Head of caudate nucleus (tissue), 42 donors: ENCODE results near the gene ACOX2.

ENCODE experiments used
- DNase-seq, 42 donors: peaks; one replicate each; pipeline versions ENCODE4 v3.0.0 to v3.0.0-alpha.2; 2020 to 2021; ENCODE audit warnings: mixed read lengths in 7 of 42
- intact Hi-C: fragments of 100-400 bp; cut with DNase I; formaldehyde crosslinking; loops from one replicate; pipeline ENCODE4 v1.15.0; 2022

Gene ACOX2

GRCh38 chr3:58569287-58570001 is 32.5 kb upstream of the ACOX2 start:
- peak in 4 of 42 donors; percentile 13 to 34 (median 27) for DNase-seq
- intact Hi-C loops: loop anchor here (2.0 kb wide), 1 partner anchor 61 kb away; no protein-coding TSS in a partner anchor

DNA sequence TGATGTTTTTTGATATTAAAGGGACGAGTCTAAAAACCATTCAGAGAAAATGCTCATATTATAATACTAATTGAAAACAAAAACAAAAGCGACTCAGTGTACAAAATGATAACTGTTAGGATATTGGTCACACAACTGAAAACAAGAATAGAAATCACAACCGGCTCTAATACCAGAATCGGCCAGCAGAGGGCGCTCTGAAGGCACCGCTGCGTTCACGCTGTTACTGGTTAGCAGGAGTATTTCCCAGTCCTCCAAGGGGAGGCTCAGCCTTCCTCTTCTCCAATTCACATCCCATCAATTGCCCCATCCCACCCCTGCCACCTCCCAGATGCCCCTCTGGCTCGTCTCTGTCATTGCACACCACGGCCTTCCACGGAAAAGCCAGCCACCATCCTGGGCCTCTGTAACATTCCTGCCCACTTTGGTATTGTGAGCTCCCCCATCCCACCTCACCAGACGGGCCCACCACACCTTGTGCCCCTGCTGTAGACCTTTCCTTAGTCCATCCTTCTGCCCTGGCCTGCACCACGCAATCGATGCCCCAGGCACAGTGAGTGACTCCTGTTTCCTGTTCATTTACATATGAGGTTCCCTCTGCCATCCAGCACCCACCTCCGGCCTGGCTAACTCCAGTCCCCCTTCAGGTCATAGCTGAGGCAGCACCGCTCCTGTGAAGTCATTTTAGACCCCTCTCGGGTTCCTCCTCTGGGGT is 31.7 kb upstream of the ACOX2 start:
- intact Hi-C loops: loop anchor here (2.0 kb wide), 1 partner anchor 62 kb away; no protein-coding TSS in a partner anchor
- DNase-seq: peak; percentile 38 to 95 (median 88)

DNA sequence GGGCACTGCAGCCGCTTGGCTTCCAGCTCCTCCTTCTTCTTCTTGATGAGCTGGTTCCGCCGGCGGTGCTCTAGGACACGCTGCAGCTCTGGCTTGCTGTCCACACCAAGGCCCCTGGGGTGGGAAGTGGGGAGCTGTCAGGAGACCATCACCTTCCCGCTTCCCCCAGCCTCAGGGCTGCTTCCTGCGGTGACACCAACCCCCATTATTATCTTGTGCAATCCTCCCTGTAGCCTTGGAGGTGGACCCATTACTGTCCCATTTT is 30.2 kb upstream of the ACOX2 start:
- intact Hi-C loops: no loop called here
- peak in 5 of 42 donors; percentile 12 to 40 (median 25) for DNase-seq

- DNase-seq: peak in 5 of 42 donors; percentile 6 to 31 (median 22)
- intact Hi-C loops: no loop called here
Observed at GRCh38 chr3:58566398-58567250, 29.6 kb upstream of the ACOX2 start.

DNA sequence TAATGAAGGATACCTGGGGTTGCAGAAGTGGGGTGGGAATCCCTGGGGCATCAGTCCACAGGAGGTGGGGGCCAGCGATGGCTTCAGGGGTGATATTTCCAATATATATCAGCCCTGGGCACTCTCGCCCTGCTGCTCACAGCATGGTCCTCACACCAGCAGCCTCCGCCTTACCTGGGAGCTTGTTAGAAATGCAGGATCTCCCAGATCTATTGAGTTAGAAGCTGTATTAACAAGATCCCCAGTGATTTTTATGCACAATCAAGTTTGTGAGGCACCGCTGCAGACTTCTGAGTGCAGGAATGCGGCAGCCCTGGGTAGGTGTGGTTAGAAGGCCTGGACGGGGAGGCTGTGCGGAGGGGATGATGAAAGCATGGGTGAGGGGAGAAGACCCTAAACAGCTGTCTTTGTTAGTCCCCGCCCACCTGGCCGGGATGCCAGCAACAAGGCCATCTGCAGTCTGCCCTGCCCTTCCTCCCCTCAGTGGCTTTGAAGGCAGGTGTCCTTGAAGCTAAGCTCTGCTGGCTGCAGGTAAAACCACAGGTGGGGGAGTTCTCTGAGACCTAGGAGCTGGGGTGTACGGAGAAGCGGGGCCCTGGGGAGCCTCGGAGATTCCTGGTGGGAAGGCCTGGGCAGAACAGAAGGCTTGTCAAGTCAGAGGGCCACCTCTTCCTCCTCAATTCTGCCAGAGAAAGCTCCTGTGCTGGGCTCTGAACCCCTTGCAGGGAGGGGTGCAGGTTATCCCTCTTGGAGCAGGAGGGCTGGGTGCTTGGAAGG is 28.8 kb upstream of the ACOX2 start:
- intact Hi-C loops: no loop called here
- DNase-seq: peak in 5 of 42 donors; percentile 9 to 28 (median 20)

GRCh38 chr3:58564456-58565160 is 27.6 kb upstream of the ACOX2 start:
- peak in 3 of 42 donors; percentile 13 to 38 (median 35) for DNase-seq

DNA sequence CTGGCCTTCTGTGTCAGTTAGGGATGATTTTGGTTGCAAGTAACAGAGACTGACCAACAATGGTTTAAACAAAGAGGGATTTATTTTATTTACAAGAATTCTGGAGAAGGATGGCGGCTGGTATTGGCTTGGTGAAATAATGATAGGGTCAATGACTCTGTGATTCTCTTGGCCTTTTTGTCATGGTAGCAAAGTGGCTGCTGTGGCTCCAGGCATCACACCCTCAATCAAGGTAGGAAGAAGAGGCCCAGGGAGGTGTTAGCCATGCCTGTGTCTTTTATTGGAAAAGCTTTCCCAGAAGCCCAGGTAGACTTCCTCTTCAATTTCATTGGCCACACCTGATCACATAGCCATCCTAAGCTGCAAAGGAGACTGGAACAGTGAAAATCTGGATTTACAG is 27.1 kb upstream of the ACOX2 start:
- intact Hi-C loops: no loop called here
- DNase-seq: peak in 1 of 42 donors; percentile 21

More at GRCh38 chr3:58564456-58565160, 27.6 kb upstream of the ACOX2 start:
- intact Hi-C loops: no loop called here

DNA sequence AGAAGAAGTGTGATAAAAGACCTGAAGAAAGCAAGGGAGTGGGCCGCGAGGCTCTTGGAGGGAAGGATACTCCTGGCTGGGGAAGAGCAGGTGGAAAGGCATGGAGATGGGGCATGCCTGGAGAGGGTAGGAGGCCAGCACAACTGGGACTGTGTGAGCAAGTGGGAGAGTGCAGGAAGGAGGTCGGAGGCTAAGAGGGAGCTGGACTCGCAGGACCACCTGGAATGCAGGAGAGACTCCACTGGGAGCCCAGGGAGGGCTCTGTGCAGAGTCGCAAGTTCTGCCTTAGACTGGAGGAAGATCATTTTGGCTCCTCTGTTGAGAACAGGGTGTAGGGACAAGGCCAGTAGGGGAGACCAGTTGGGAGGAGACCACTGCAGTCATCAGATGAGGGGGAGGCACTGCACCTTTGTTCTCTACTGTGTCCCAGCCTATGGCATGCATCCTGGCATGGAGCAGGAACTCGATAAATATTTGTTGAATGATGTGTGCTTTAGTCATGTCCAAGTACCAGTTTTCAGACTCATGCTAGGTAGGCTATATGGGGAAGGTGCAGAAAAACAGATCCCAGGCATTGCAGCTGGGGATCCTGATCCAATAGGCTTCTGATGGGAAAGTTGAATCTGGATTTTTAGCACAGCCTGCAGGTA is 26.5 kb upstream of the ACOX2 start:
- intact Hi-C loops: no loop called here
- peak in 3 of 42 donors; percentile 3 to 35 (median 23) for DNase-seq

DNA sequence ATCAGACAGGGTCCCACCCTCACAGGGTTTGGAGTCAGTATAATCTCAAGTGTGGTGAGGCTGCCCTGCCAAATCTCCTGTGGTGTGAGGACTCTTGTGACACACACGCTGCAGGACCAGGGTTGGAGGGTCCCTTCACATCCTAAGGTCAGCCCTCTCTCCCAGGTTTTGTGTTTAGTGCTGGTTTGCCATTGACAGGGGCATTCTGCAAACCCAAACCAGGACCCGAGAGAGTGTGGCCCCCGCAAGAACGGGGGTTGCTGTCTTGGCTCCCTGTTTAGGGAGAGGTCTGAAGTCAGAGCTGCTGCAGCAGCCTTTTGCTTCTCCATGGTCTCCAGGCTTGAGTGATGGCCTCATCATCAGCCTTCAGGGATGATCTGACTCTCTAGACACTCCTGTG is 25.5 kb upstream of the ACOX2 start:
- intact Hi-C loops: no loop called here
- DNase-seq: peak in 3 of 42 donors; percentile 1 to 29 (median 24)

DNA sequence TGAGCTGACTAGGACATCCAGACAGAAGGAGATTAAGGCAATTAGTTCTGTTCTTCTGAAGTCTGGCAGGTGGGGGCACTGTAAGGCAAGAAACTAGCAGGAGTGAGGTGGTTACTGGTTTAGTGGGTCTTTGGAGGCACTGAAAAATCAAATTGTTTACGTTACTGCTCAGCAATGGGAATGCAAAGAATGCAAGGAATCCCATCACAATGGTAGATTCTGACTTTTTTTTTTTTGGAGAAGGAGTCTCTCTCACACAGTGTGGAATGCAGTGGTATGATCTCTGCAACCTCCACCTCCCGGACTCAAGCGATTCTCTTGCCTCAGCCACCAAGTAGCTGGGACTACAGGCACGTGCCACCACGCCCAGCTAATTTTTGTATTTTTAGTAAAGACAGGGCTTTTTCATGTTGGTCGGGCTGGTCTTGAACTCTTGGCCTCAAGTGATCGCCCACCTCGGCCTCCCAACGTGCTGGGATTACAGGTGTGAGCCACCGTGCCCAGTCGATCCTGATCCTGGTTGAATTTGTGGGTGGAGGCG is 23.9 kb upstream of the ACOX2 start:
- intact Hi-C loops: no loop called here
- peak in 3 of 42 donors; percentile 15 to 41 (median 23) for DNase-seq

- intact Hi-C loops: no loop called here
- DNase-seq: peak in 2 of 42 donors; percentile 4 to 29
Observed at GRCh38 chr3:58559586-58559985, 22.6 kb upstream of the ACOX2 start.

DNA sequence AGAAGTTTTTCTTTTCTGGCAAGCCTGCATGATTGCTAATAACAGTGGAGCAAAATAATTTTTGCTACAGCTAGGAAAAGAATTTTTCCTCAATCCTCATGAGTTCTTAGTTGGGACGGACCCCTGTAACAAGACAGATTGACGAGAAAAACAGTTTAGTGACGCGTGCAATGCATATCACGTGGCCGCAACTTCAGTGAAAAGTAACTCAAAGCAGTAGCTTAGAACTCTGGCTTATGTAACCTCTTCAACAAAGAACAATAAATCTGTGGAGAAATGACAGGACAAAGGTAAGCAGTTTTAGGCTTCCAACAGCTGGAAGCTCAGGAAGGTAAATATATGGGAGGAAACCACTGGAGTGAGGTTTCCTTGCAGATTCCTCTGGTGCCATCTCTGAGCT is 20.5 kb upstream of the ACOX2 start:
- DNase-seq: peak in 1 of 42 donors; percentile 7

DNA sequence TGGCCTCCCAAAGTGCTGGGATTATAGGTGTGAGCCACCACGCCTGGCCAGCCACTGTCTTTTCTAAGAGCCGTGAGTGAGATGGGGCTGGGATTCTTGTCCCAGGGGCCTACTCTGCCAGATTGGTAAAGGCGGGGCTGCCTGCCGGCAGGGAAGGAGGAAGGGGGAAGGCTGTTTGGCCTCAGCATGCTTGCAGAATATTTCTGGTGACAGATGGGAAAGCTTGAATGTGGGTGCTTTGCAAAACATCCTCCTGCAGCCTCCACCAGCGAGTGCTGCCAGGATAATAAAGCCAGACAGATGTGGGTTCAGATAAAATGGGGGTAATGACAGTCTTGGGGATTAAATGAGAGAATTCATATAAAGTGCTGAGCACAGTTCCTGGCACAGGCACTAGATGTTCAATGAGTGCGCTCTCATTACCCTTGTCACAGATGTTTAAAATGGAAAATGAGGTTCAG is 19.8 kb upstream of the ACOX2 start:
- intact Hi-C loops: no loop called here
- peak in 2 of 42 donors; percentile 11 to 40 for DNase-seq

More for the DNA sequence above, 20.5 kb upstream of the ACOX2 start:
- intact Hi-C loops: no loop called here

GRCh38 chr3:58556001-58556400 is 19.0 kb upstream of the ACOX2 start:
- peak in 3 of 42 donors; percentile 4 to 16 (median 12) for DNase-seq
- intact Hi-C loops: no loop called here

DNA sequence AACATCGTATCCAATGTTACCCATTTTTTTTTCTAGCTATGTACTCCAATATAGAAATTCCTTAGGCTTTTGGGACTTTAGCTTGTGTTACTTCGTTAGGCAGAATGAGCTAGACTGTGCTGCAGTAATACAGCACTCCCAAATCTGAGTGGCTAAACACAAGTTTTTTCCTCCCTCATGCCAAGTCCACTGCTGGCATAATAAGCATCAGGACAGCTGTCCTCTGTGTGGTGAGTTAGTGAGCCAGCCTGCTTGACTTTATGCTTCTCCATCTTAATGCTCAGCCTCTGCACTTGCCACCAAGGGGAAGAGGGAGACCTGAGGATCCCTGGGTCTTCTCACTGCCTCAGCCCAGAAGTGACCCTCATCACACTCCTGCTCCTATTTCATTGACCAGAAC is 18.2 kb upstream of the ACOX2 start:
- peak in 3 of 42 donors; percentile 1 to 16 (median 10) for DNase-seq
- intact Hi-C loops: no loop called here

DNA sequence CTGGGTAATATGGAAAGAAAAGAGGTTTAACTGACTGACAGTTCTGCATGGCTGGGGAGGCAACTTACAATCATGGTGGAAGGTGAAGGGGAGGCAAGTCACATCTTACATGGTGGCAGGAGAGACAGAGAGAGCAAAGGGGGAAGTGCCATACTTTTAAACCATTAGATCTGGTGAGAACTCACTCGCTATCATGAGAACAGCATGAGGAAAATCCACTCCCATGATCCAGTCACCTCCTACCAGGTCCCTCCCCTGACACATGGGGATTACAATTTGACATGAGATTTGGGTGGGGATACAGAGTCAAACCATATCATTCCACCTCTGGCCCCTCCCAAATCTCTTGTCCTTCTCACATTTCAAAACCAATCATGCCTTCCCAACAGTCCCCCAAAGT is 16.0 kb upstream of the ACOX2 start:
- intact Hi-C loops: no loop called here
- peak in 1 of 42 donors; percentile 16 for DNase-seq

DNA sequence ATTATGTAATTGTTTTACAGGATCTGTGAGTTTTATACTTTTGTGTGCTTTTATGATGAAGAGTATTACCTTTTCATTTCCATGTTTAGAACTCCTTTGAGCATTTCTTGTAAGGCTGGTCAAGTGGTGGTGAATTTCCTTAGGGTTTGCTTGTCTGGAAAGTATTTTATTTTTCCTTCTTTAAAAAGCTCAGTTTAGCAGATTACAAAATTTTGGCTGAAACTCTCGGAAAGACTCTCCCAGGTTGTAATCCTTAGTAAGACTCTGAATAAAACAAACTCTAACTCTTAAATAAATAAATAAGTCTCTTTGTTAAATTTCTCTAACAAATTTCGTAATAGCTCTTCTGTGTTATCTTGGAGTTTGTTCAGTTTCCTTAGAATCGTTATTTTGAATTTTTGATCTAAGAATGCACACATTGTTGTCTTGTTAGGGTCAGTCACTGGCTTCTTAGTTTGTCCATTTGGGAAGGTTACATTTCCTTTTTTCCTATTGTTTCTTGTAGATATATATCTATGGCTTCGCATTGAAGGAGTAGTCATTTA is 14.7 kb upstream of the ACOX2 start:
- DNase-seq: peak in 1 of 42 donors; percentile 4
- intact Hi-C loops: no loop called here
